Activated T-helper 1 cell treated with anti-CD3 and anti-CD28 coated beads, Interleukin-12 subunit alpha, Interleukin-12 subunit beta, Interleukin-2, Interleukin-4 antibody, amounts not matched to agents 30 ng/mL and 10 ng/mL and 1 ng/mL, durations not matched to agents 14 hours and 24 hours and 36 hours (primary cell): ENCODE measurements around the gene SLC43A1. TPM values are rescaled to one million over a fixed set of nuclear protein-coding genes. Genes with fewer than 3 reads are reported as not detected.

Experiments
- DNase-seq: peaks from one replicate; pipeline ENCODE4 v3.0.0; 2021; ENCODE audit warnings: low spot score
- H3K27ac Mint-ChIP-seq: one replicate; pipeline ENCODE4 v1.8.0; 2021; ENCODE audit warnings: mild to moderate bottlenecking, mixed read lengths
- H3K27me3 Mint-ChIP-seq: one replicate; pipeline ENCODE4 v1.8.0; 2022; ENCODE audit warnings: mild to moderate bottlenecking, moderate library complexity, mixed read lengths; ENCODE audit not compliant: insufficient read depth
- H3K36me3 Mint-ChIP-seq: one replicate; pipeline ENCODE4 v1.8.0; 2021; ENCODE audit warnings: low read depth, mixed read lengths
- H3K4me1 Mint-ChIP-seq: one replicate; pipeline ENCODE4 v1.8.0; 2021; ENCODE audit warnings: low read depth, mixed read lengths
- H3K4me3 Mint-ChIP-seq: one replicate; pipeline ENCODE4 v1.8.0; 2021; ENCODE audit warnings: mild to moderate bottlenecking, moderate library complexity, mixed read lengths
- H3K9me3 Mint-ChIP-seq: one replicate; pipeline ENCODE4 v1.8.0; 2021; ENCODE audit warnings: mixed read lengths
- intact Hi-C: fragments of 100-400 bp; cut with micrococcal nuclease; formaldehyde crosslinking; loops from one replicate; pipeline ENCODE4 v1.15.1; 2024
- total RNA-seq: library from RNA; stranded (reverse); gene quantifications from 2 replicates; pipeline ENCODE4 v1.2.3, GENCODE V29; 2022

SLC43A1 gene
- total RNA-seq, 1 donor from 2014 or later = 30.3 TPM

GRCh38 chr11:57434640-57435546 is 80.6 kb downstream of the SLC43A1 start:
- no peak for DNase-seq
- no peak overlapping the region for H3K27ac Mint-ChIP-seq
- peaks cover 8% of the 10 kb centered on the region for H3K27me3 Mint-ChIP-seq
- H3K4me1 Mint-ChIP-seq = peaks cover 13% of the 10 kb centered on the region
- no peak overlapping the region for H3K4me3 Mint-ChIP-seq
- no peaks in the 10 kb centered on the region for H3K9me3 Mint-ChIP-seq
- intact Hi-C loops = no loop called here
- H3K36me3 Mint-ChIP-seq = no peaks in the 10 kb centered on the region

Other genes with a start within 250 kb of the SLC43A1 start
- 22.1 and 24.3 TPM in 2 replicates for gene TNKS1BP1, start 190.8 kb downstream of the SLC43A1 start, total RNA-seq
- 235 and 239 TPM in 2 replicates for gene SSRP1, start 179.8 kb downstream of the SLC43A1 start, total RNA-seq
- not detected in 2 replicates for gene P2RX3, start 177.3 kb downstream of the SLC43A1 start, total RNA-seq
- not detected in 2 replicates for gene PRG3, start 134.6 kb downstream of the SLC43A1 start, total RNA-seq
- not detected in 2 replicates for gene PRG2, start 125.1 kb downstream of the SLC43A1 start, total RNA-seq
- gene SLC43A3, start 88.6 kb downstream of the SLC43A1 start, total RNA-seq = 181 and 184 TPM in 2 replicates
- 0.54 TPM in 1 of 2 replicates, not detected in the other for gene RTN4RL2, start 55.2 kb downstream of the SLC43A1 start, total RNA-seq
- 98.2 and 99.6 TPM in 2 replicates for gene TIMM10, start 15.1 kb upstream of the SLC43A1 start, total RNA-seq
- not detected in 2 replicates for gene SMTNL1, start 21.9 kb upstream of the SLC43A1 start, total RNA-seq
- 155 and 163 TPM in 2 replicates for gene UBE2L6, start 52.0 kb upstream of the SLC43A1 start, total RNA-seq
- gene SERPING1, start 82.0 kb upstream of the SLC43A1 start, total RNA-seq = not detected in 2 replicates
- gene YPEL4, start 134.2 kb upstream of the SLC43A1 start, total RNA-seq = 0.26 and 0.39 TPM in 2 replicates
- 17.8 and 19.1 TPM in 2 replicates for gene CLP1, start 142.1 kb upstream of the SLC43A1 start, total RNA-seq
- 78.4 and 79.1 TPM in 2 replicates for gene ZDHHC5, start 152.4 kb upstream of the SLC43A1 start, total RNA-seq
- 14.9 TPM in 2 replicates for gene MED19, start 196.5 kb upstream of the SLC43A1 start, total RNA-seq
- 95.9 and 96.8 TPM in 2 replicates for gene TMX2, start 196.9 kb upstream of the SLC43A1 start, total RNA-seq
- gene SELENOH, start 225.8 kb upstream of the SLC43A1 start, total RNA-seq = 211 and 232 TPM in 2 replicates
- gene BTBD18, start 236.1 kb upstream of the SLC43A1 start, total RNA-seq = 0.07 TPM in 1 of 2 replicates, not detected in the other
- gene CTNND1, start 246.1 kb upstream of the SLC43A1 start, total RNA-seq = 6.4 and 9.9 TPM in 2 replicates